Kidney epithelial cell (primary cell): Measurements from ENCODE around the gene TIA1. TPM values are rescaled to one million over a fixed set of nuclear protein-coding genes. Genes with fewer than 3 reads are reported as not detected.
"Not testable (repeated sequence)": the region's sequence is repeated elsewhere in the genome, so short reads cannot be mapped to it uniquely, and the experiment has no call there.

Experiments
- DNase-seq: peaks from one replicate; pipeline ENCODE4 v3.0.0-alpha.2; 2010; ENCODE audit warnings: low read depth
- H3K27me3 ChIP-seq: 2 replicates; pipeline ENCODE4 v1.6.0; 2011; ENCODE audit warnings: low read length; ENCODE audit not compliant: control insufficient read depth, insufficient read depth
- H3K36me3 ChIP-seq: 2 replicates; pipeline ENCODE4 v1.5.1; 2011; ENCODE audit warnings: low read length; ENCODE audit not compliant: control insufficient read depth, insufficient read depth
- H3K4me3 ChIP-seq: 2 replicates; pipeline ENCODE4 v1.5.1; 2011; ENCODE audit warnings: low read depth, mild to moderate bottlenecking, control low read depth, low read length
- total RNA-seq: library from RNA; depleted of rRNA; stranded (reverse); fragments of >200 nt; gene quantifications from 2 replicates; pipeline ENCODE4 v1.2.3, GENCODE V29; 2015
- TF ChIP-seq, protein P1 (sequence below): IDR thresholded peaks from 2 replicates; pipeline ENCODE4 v1.5.1; 2011; ENCODE audit warnings: mild to moderate bottlenecking, moderate library complexity, low read length, control low read depth, inconsistent platforms; ENCODE audit not compliant: insufficient read depth, poor library complexity, severe bottlenecking

TIA1 gene
- total RNA-seq, 1 donor from 2014 or later, result 64.6 TPM

- DNase-seq, result no peak
- TF ChIP-seq, protein P1, sequence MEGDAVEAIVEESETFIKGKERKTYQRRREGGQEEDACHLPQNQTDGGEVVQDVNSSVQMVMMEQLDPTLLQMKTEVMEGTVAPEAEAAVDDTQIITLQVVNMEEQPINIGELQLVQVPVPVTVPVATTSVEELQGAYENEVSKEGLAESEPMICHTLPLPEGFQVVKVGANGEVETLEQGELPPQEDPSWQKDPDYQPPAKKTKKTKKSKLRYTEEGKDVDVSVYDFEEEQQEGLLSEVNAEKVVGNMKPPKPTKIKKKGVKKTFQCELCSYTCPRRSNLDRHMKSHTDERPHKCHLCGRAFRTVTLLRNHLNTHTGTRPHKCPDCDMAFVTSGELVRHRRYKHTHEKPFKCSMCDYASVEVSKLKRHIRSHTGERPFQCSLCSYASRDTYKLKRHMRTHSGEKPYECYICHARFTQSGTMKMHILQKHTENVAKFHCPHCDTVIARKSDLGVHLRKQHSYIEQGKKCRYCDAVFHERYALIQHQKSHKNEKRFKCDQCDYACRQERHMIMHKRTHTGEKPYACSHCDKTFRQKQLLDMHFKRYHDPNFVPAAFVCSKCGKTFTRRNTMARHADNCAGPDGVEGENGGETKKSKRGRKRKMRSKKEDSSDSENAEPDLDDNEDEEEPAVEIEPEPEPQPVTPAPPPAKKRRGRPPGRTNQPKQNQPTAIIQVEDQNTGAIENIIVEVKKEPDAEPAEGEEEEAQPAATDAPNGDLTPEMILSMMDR, result no peak
- no peaks in the 10 kb centered on the region for H3K27me3 ChIP-seq
- no peaks in the 10 kb centered on the region for H3K36me3 ChIP-seq
- H3K4me3 ChIP-seq, result no peak overlapping the region
These were observed 74.9 kb downstream of the TIA1 start for GRCh38 chr2:70173520-70173919.

DNA sequence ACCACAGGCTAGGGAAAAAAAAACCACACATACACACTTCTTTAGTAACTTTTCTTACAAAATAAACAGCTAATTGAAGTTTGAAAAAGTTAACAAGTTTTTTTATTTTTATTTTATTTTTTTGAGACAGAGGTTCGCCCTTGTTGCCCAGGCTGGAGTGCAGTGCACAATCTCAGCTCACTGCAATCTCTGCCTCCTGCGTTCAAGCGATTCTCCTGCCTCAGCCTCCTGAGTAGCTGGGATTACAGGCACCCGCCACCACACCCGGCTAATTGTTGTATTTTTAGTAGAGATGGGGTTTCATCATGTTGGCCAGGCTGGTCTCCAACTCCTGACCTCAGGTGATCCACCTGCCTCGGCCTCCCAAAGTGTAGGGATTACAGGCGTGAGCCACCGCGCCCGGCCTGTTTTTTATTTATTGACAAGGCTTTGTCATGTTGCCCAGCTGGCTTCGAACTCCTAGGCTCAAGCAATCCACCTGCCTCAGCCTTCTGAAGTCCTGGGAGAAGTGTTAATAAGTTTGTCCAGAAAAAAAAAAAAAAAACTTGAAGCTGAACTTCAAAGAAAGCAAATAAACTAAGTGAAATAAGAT lies 78.7 kb downstream of the TIA1 start:
- not testable (repeated sequence) for DNase-seq, H3K36me3 ChIP-seq, H3K27me3 ChIP-seq, H3K4me3 ChIP-seq

GRCh38 chr2:70161069-70161534 lies 87.3 kb downstream of the TIA1 start:
- no peaks in the 10 kb centered on the region for H3K27me3 ChIP-seq
- TF ChIP-seq, protein P1, result no peak
- peak; percentile 54 for DNase-seq
- no peak overlapping the region for H3K4me3 ChIP-seq
- H3K36me3 ChIP-seq, result no peaks in the 10 kb centered on the region

- DNase-seq, result no peak
- Histone ChIP-seq H3K4me3 (no peak overlapping the region), H3K27me3 (no peaks in the 10 kb centered on the region), H3K36me3 (no peaks in the 10 kb centered on the region)
- TF ChIP-seq, protein P1, result no peak
These were observed 87.9 kb downstream of the TIA1 start for GRCh38 chr2:70160545-70160944.

Other genes starting within 250 kb of the TIA1 start
- 144 and 150 TPM in 2 replicates for gene PCBP1, start 161.2 kb downstream of the TIA1 start, total RNA-seq
- gene C2orf42, start 57.6 kb downstream of the TIA1 start, total RNA-seq, result 9.1 and 15.4 TPM in 2 replicates
- gene PCYOX1, start 9.5 kb upstream of the TIA1 start, total RNA-seq, result 26.6 and 26.7 TPM in 2 replicates
- gene SNRPG, start 45.1 kb upstream of the TIA1 start, total RNA-seq, result 133 and 151 TPM in 2 replicates
- gene FAM136A, start 53.4 kb upstream of the TIA1 start, total RNA-seq, result 67.1 and 70.5 TPM in 2 replicates